ENCODE data around the gene MOB3A. TPM values are rescaled to one million over a fixed set of nuclear protein-coding genes. Genes with fewer than 3 reads are reported as not detected.
A peak's percentile ranks its signal among the peaks of the same experiment; 100 is the strongest.

MOB3A gene
- total RNA-seq, 1 donor from 2014 or later: 88.5 TPM

DNA sequence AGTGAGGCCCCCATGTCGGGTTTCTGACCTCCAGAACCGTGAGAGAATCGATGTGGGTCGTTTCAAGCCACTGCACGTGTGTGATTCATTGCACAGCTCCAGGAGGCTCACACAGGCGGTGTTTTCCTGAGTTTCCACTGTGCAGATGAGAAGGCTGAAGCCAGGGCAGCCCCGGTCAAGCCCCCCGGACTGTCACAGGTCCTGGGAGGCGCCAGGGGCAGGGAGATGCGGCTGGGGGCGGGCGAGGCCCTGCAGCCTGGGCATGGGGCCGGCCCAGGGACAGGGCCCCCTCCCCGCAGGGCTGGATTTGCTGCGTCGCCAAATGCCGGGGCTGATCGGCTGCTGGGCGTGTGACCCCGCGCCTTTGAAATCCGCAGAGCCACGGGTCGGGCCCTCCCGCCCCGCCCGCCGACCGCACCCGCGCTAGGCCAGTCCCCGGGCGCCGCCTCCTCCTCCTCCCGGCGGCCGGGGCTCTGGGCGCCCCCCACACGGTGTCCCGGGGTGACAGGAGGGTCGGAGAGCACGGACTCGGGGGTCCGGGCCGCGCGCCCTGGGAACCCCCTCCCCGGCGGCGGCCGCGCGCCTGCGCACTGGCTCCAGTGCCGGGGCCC lies 35.1 kb downstream of the MOB3A start:
- peaks cover 14% of the 10 kb centered on the region for H3K27me3 Mint-ChIP-seq (ENCODE audit: unreplicated experiment)
- H3K36me3 Mint-ChIP-seq (ENCODE audit: low read depth, unreplicated experiment): no peaks in the 10 kb centered on the region
- H3K4me1 Mint-ChIP-seq (ENCODE audit: unreplicated experiment): peaks cover 18% of the 10 kb centered on the region
- H3K27ac Mint-ChIP-seq (ENCODE audit: unreplicated experiment): peak overlapping the region; percentile 97
- TF ChIP-seq, protein P1, sequence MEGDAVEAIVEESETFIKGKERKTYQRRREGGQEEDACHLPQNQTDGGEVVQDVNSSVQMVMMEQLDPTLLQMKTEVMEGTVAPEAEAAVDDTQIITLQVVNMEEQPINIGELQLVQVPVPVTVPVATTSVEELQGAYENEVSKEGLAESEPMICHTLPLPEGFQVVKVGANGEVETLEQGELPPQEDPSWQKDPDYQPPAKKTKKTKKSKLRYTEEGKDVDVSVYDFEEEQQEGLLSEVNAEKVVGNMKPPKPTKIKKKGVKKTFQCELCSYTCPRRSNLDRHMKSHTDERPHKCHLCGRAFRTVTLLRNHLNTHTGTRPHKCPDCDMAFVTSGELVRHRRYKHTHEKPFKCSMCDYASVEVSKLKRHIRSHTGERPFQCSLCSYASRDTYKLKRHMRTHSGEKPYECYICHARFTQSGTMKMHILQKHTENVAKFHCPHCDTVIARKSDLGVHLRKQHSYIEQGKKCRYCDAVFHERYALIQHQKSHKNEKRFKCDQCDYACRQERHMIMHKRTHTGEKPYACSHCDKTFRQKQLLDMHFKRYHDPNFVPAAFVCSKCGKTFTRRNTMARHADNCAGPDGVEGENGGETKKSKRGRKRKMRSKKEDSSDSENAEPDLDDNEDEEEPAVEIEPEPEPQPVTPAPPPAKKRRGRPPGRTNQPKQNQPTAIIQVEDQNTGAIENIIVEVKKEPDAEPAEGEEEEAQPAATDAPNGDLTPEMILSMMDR (IDR thresholded peaks at IDR 0.05; ENCODE audit: unreplicated experiment): no peak
- no peak for DNase-seq (ENCODE audit: low spot score)
- peak overlapping the region; percentile 91 for H3K4me3 Mint-ChIP-seq (ENCODE audit: unreplicated experiment)
- no peaks in the 10 kb centered on the region for H3K9me3 Mint-ChIP-seq (ENCODE audit: unreplicated experiment)

DNA sequence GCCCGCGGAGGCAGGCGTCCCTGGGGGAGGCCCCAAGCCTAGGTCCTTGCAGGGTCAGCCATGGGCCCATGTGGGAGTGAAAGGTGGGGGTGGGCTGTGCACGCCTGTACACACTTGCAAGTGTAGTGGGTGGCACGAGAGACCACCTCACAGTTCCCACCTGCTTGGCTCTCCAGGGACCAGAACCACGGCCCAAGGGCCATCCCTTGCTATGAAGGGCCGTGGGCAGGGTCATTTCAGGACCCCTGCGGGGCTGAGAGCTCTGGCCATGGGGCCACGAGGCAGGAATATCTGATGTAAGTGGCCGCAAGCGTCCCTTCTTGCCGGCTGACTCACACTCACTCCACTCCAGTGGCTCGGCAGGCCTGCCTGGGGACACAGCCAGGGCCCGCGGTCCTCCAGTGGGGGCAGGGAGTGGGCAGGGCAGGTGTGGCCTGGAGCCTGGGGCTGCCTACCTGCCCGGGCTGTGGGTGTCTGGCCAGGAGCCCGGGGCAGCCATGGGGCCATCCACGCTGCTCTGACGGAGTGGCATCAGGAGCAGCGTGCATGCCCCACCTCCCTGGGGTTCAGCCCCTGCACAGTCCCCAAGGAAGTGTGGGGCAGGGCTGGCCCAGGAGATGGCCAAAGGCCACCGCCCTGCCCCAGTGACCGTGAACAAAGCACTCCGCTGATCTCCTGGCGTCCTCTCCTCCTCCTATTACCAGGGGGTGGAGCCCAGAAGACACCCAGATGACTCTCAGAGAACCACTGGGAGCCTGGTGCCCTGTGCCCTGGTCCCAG lies 36.5 kb downstream of the MOB3A start:
- no peaks in the 10 kb centered on the region for H3K36me3 Mint-ChIP-seq (ENCODE audit: low read depth, unreplicated experiment)
- H3K4me1 Mint-ChIP-seq (ENCODE audit: unreplicated experiment): peaks cover 23% of the 10 kb centered on the region
- TF ChIP-seq, protein P1 (IDR thresholded peaks at IDR 0.05; ENCODE audit: unreplicated experiment): no peak
- DNase-seq (ENCODE audit: low spot score): no peak
- H3K9me3 Mint-ChIP-seq (ENCODE audit: unreplicated experiment): no peaks in the 10 kb centered on the region
- H3K27ac Mint-ChIP-seq (ENCODE audit: unreplicated experiment): peak overlapping the region; percentile 75
- H3K27me3 Mint-ChIP-seq (ENCODE audit: unreplicated experiment): peaks cover 14% of the 10 kb centered on the region
- H3K4me3 Mint-ChIP-seq (ENCODE audit: unreplicated experiment): peak overlapping the region; percentile 91

DNA sequence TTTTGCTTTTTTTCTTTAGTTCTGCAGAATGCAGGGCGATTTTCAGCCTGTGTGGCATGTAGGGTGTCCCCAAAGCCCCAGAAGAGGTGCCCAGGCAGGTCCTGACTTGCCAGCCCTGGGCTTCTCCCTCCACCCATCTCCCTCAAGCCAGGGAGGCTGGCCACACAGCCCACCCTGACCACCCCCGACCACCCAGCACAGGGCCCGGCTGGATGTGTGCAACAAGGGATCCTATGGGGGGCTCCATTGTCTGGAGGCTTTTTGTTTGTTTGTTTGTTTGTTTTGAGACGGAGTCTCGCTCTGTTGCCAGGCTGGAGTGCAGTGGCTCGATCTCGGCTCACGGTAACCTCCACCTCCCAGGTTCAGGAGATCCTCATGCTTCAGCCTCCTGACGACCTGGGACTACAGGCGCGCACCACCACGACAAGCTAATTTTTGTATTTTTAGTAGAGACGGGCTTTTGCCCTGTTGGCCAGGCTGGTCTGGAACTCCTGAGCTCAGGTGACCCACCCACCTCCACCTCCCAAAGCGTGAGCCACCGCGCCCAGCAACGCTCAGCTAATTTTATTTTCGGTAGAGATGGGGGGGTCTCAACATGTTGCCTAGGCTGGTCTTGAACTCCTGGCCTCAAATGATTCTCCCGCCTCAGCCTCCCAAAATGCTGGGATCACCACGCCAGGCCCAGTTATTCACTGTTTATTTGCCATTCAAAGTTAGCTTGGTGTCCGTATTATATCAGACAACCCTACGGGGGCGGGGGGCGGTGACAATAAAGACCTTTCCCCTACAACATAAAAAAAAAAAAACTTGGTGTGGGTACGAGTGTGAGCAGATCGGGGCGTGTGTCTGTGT lies 37.3 kb downstream of the MOB3A start:
- H3K9me3 Mint-ChIP-seq (ENCODE audit: unreplicated experiment): no peaks in the 10 kb centered on the region
- DNase-seq (ENCODE audit: low spot score): no peak
- H3K27me3 Mint-ChIP-seq (ENCODE audit: unreplicated experiment): peaks cover 16% of the 10 kb centered on the region
- H3K4me1 Mint-ChIP-seq (ENCODE audit: unreplicated experiment): peaks cover 23% of the 10 kb centered on the region
- no peaks in the 10 kb centered on the region for H3K36me3 Mint-ChIP-seq (ENCODE audit: low read depth, unreplicated experiment)
- TF ChIP-seq, protein P1 (IDR thresholded peaks at IDR 0.05; ENCODE audit: unreplicated experiment): no peak
- no peak overlapping the region for H3K4me3 Mint-ChIP-seq (ENCODE audit: unreplicated experiment)
- H3K27ac Mint-ChIP-seq (ENCODE audit: unreplicated experiment): peak overlapping the region; percentile 75

DNA sequence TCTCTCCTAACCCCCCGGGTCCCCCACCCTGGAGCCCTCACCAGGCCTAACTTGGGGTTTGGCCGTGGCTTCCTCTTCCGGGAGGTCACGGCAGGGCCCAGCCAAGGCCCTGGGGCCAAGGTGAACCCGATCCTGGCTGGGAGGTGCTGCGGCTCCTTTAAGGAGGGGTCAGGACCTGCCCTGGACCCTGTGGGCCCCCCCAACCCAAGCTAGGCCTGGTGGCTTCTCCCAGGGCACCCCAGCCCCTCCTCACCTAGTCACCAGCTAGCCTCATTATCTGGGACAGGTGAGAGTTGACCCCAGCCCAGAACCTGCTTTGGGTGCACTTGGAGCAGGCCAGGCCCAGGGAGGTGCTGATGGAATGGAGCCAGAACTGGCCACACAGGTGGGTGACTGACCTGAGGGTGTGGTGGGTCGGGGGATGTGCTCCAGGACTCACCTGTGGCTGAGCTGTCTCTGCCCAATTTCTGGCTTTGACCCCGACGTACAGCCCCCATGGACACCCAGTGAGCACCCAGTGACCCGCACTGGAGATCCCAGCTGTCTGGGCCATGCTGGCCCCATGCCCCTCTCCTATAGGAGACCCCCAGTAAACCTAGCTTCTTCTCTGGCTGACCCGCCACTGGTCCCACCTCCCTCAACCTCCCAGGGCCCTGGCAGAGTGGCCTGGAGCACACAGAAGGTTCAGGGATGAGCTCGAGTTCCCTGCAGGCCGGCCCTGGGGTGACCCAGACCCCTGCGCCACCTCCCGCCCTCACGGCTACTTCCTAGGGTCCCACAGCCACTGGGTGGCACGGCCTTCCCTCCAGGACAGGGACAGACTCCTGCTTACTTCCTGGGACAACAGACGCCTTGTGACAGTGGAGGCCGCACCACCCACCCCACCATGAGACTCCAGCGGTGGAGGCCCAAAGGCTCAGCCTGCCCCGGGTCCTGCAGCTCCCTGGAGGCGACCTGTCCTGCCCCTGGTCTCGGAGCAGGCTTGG lies 38.3 kb downstream of the MOB3A start:
- Mint-ChIP-seq H3K4me1 (ENCODE audit: unreplicated experiment) (peaks cover 23% of the 10 kb centered on the region), H3K4me3 (ENCODE audit: unreplicated experiment) (no peak overlapping the region), H3K27ac (ENCODE audit: unreplicated experiment) (no peak overlapping the region), H3K9me3 (ENCODE audit: unreplicated experiment) (no peaks in the 10 kb centered on the region), H3K36me3 (ENCODE audit: low read depth, unreplicated experiment) (no peaks in the 10 kb centered on the region), H3K27me3 (ENCODE audit: unreplicated experiment) (peaks cover 13% of the 10 kb centered on the region)
- TF ChIP-seq, protein P1 (IDR thresholded peaks at IDR 0.05; ENCODE audit: unreplicated experiment): no peak
- no peak for DNase-seq (ENCODE audit: low spot score)
